GM12878 (cell line): Measurements from ENCODE around the gene ULK1. TPM values are rescaled to one million over a fixed set of nuclear protein-coding genes. Genes with fewer than 3 reads are reported as not detected.
"Not testable (repeated sequence)": the region's sequence is repeated elsewhere in the genome, so short reads cannot be mapped to it uniquely, and the experiment has no call there.

ENCODE experiments used
- ATAC-seq: fragments of 200-7000 bp; cut with Tn5 transposase; 3 replicates; pipeline ENCODE4 v1.9.1; 2020; ENCODE audit warnings: mild to moderate bottlenecking, moderate library complexity
- BruUV-seq: library from RNA; stranded (reverse); fragments of 400-500 nt; replicated peaks from 2 replicates; lab custom pipeline; 2021; lab: Mats Ljungman, UMichigan
- CTCF ChIA-PET: fragments of 300-600 bp; sonication (Branson Sonifier 250); formaldehyde crosslinking; extraction: SDS; loops from one replicate; lab custom pipeline; 2021; ENCODE audit warnings: inconsistent platforms; lab: Yijun Ruan, JAX
- POLR2A ChIA-PET: fragments of 350-600 bp; formaldehyde crosslinking; extraction: SDS; loops from one replicate; lab custom pipeline; 2021; ENCODE audit warnings: inconsistent platforms; lab: Charles Lee
- RAD21 ChIA-PET: fragments of 300-600 bp; sonication (Branson Sonifier 250); formaldehyde crosslinking; loops from one replicate; lab custom pipeline; 2023; ENCODE audit warnings: antibody characterized with exemption; ENCODE audit not compliant: unreplicated experiment; lab: Charles Lee
- SMC1A ChIA-PET: fragments of 300-600 bp; sonication (Branson Sonifier 250); formaldehyde crosslinking; loops from one replicate; lab custom pipeline; 2023; ENCODE audit not compliant: unreplicated experiment, uncharacterized antibody; lab: Charles Lee
- DNase-seq: peaks from one replicate; pipeline ENCODE4 v3.0.0-alpha.2; 2011; ENCODE audit warnings: low read depth, low spot score
- FAIRE-seq: peaks from 3 replicates; lab custom pipeline; 2011; peaks lifted over from hg19 to GRCh38; lab: Jason Lieb, UNC
- H2AFZ ChIP-seq: 2 replicates; pipeline ENCODE4 v1.6.0; 2011; ENCODE audit warnings: low read depth, low read length, control low read depth; ENCODE audit not compliant: control insufficient read depth
- H3K27ac ChIP-seq: 2 replicates; pipeline ENCODE4 v1.5.1; 2011; ENCODE audit warnings: control low read depth; ENCODE audit not compliant: control insufficient read depth, insufficient read depth
- H3K27me3 ChIP-seq, 2 experiments: replicated peaks in 1 of 2; 2 replicates each; pipeline versions ENCODE4 v1.6.0 to v1.6.1; 2011; ENCODE audit warnings: low read length in 1 of 2; ENCODE audit not compliant: control insufficient read depth in 2 of 2, insufficient read depth in 2 of 2
- H3K36me3 ChIP-seq, 2 experiments: 2 replicates each; pipeline ENCODE4 v1.5.1; 2011; ENCODE audit warnings: low read length in 1 of 2; ENCODE audit not compliant: control insufficient read depth in 2 of 2, insufficient read depth in 2 of 2
- H3K4me1 ChIP-seq: 2 replicates; pipeline ENCODE4 v1.6.1; 2011; ENCODE audit warnings: mild to moderate bottlenecking, low read length, moderate library complexity, mixed read lengths; ENCODE audit not compliant: control insufficient read depth, insufficient read depth
- H3K4me2 ChIP-seq: 2 replicates; pipeline ENCODE4 v1.6.0; 2011; ENCODE audit warnings: control low read depth; ENCODE audit not compliant: control insufficient read depth, insufficient read depth
- H3K4me3 ChIP-seq: fragments of 200-600 bp; sonication (generic); 2 replicates; pipeline ENCODE4 v1.5.1; 2016
- H3K79me2 ChIP-seq: 2 replicates; pipeline ENCODE4 v1.6.0; 2011; ENCODE audit warnings: low read length; ENCODE audit not compliant: control insufficient read depth, insufficient read depth
- H3K9ac ChIP-seq: 2 replicates; pipeline ENCODE4 v1.8.0; 2011; ENCODE audit warnings: low read length, control low read depth, mixed read lengths; ENCODE audit not compliant: control insufficient read depth, insufficient read depth
- H3K9me3 ChIP-seq: replicated peaks from 3 replicates; pipeline ENCODE4 v1.5.1; 2011; ENCODE audit warnings: mild to moderate bottlenecking, low read length; ENCODE audit not compliant: control insufficient read depth, insufficient read depth
- H4K20me1 ChIP-seq: 2 replicates; pipeline ENCODE4 v1.6.0; 2011; ENCODE audit not compliant: control insufficient read depth, insufficient read depth
- ATF2 ChIP-seq: IDR thresholded peaks from 2 replicates; pipeline ENCODE4 v1.6.1; 2012; ENCODE audit warnings: low read length, inconsistent platforms
- PAX5 ChIP-seq: IDR thresholded peaks from 2 replicates; pipeline ENCODE4 v1.6.1; 2011; ENCODE audit warnings: low read depth, low read length, borderline replicate concordance
- WGBS: methylation state at CpG from one replicate; pipeline ENCODE4 v1.1.6; 2016; ENCODE audit warnings: low lambda C conversion rate; ENCODE audit not compliant: insufficient replicate concordance, insufficient coverage; ENCODE audit errors: missing lambda C conversion rate; 5-methylcytosine and 5-hydroxymethylcytosine counted together
- in situ Hi-C: fragments of 300-500 bp; cut with MboI; formaldehyde crosslinking; loops from 9 replicates; pipeline ENCODE4 v1.14.3; 2018; ENCODE audit warnings: mixed read lengths
- intact Hi-C: fragments of 100-400 bp; cut with micrococcal nuclease; formaldehyde crosslinking; loops from one replicate; pipeline ENCODE4 v1.14.2; 2022; ENCODE audit not compliant: unreplicated experiment
- polyA plus RNA-seq, 11 experiments: library from polyadenylated mRNA; depleted of rRNA in 4 of 11; unstranded in 6 of 11; stranded (reverse) in 5 of 11; fragments of >200 nt; fragmentation: Nextera tagmentation in 4 of 11; fragmentation: Illumina TruSeq in 1 of 11; extraction: Ambion mirVana in 4 of 11; extraction: Trizol in 1 of 11; gene quantifications; 1 replicate in 1 of 11; 2 replicates in 10 of 11; pipeline versions ENCODE4 v1.2.1 to v1.2.3, GENCODE V29; 2011 to 2016; ENCODE audit warnings: inconsistent platforms in 2 of 11, missing spikeins in 2 of 11, low read depth in 1 of 11
- total RNA-seq, 4 experiments: library from RNA; depleted of rRNA in 3 of 4; stranded (reverse); fragments of >200 nt in 3 of 4; fragmentation: Illumina TruSeq in 1 of 4; extraction: Trizol in 1 of 4; gene quantifications; 2 replicates each; pipeline versions ENCODE4 v1.2.1 to v1.2.3, GENCODE V29; 2013 to 2021

Gene ULK1
- total and polyA plus RNA-seq, 10 of the 15 experiments (the other 5 are each of a cell fraction or from before 2014, with no cell fraction given), result 0.13 to 14.1 (median 1.5) TPM

- WGBS, result 81% methylated on average over 4 of the region's 4 CpGs
- H3K27me3 ChIP-seq, result no peaks in the 10 kb centered on the region; a peak in 1 of 4 replicates
- no peaks in the 10 kb centered on the region for H3K36me3 ChIP-seq
- ChIA-PET SMC1A (no interaction called here), RAD21 (no interaction called here), CTCF (interaction anchor here (0.6 kb wide), 1 partner anchor 20 kb away, joined by 3 read pairs; no protein-coding TSS in a partner anchor), POLR2A (no interaction called here)
- H3K9ac ChIP-seq, result no peak overlapping the region
- no peak overlapping the region for H3K4me3 ChIP-seq
- H4K20me1 ChIP-seq, result no peaks in the 10 kb centered on the region
- no peak for DNase-seq
- H2AFZ ChIP-seq, result no peak overlapping the region
- intact Hi-C loops, result no loop called here
- in situ Hi-C loops, result no loop called here
- no peak for ATAC-seq
- H3K27ac ChIP-seq, result no peak overlapping the region
- no peaks in the 10 kb centered on the region for H3K4me1 ChIP-seq
- H3K4me2 ChIP-seq, result no peak overlapping the region
- no peaks in the 10 kb centered on the region; the same call in 2 of the 3 replicates for H3K9me3 ChIP-seq
- TF ChIP-seq ATF2 (no peak), PAX5 (no peak)
- no peak for FAIRE-seq
- no peaks in the 10 kb centered on the region for H3K79me2 ChIP-seq
- no TSS peak for BruUV-seq
These were observed 10.9 kb upstream of the ULK1 start for GRCh38 chr12:131883521-131883900.

- H3K27me3 ChIP-seq, H3K36me3 ChIP-seq, H3K9ac ChIP-seq, CTCF ChIA-PET, SMC1A ChIA-PET, H3K4me1 ChIP-seq, H3K79me2 ChIP-seq, ATAC-seq, DNase-seq, H4K20me1 ChIP-seq, H3K27ac ChIP-seq, H3K9me3 ChIP-seq, RAD21 ChIA-PET, H2AFZ ChIP-seq, BruUV-seq, H3K4me2 ChIP-seq, FAIRE-seq, in situ Hi-C loops, H3K4me3 ChIP-seq, intact Hi-C loops: not testable (repeated sequence)
- POLR2A ChIA-PET, result interaction anchor here (0.6 kb wide), 1 partner anchor 40 kb away, joined by 3 read pairs; no protein-coding TSS in a partner anchor
- 65% methylated on average over 8 of the region's 8 CpGs for WGBS
These were observed 9.3 kb upstream of the ULK1 start for GRCh38 chr12:131885076-131885475.
